Suprapubic skin (tissue), 4 donors: ENCODE measurements around the gene ELMO1. TPM values are rescaled to one million over a fixed set of nuclear protein-coding genes. Genes with fewer than 3 reads are reported as not detected.

Experiments used
- DNase-seq, 2 donors: peaks; one replicate each; pipeline ENCODE4 v3.0.0-alpha.2; 2019; ENCODE audit warnings: low spot score in 2 of 2
- H3K27ac ChIP-seq: fragments of 200-600 bp; sonication (generic); one replicate; pipeline ENCODE4 v1.5.1; 2019
- H3K27me3 ChIP-seq: fragments of 200-600 bp; sonication (generic); one replicate; pipeline ENCODE4 v1.5.1; 2019
- H3K36me3 ChIP-seq: fragments of 200-600 bp; sonication (generic); one replicate; pipeline ENCODE4 v1.5.1; 2019
- H3K4me1 ChIP-seq: fragments of 200-600 bp; sonication (generic); one replicate; pipeline ENCODE4 v1.5.1; 2019
- H3K4me3 ChIP-seq: fragments of 200-600 bp; sonication (generic); one replicate; pipeline ENCODE4 v1.5.1; 2019; ENCODE audit warnings: mild to moderate bottlenecking
- H3K9me3 ChIP-seq: fragments of 200-600 bp; sonication (generic); one replicate; pipeline ENCODE4 v1.5.1; 2019
- EP300 ChIP-seq: sonication (generic); formaldehyde crosslinking; IDR thresholded peaks from one replicate; pipeline ENCODE4 v1.6.1; 2017; ENCODE audit warnings: antibody characterized with exemption
- POLR2A ChIP-seq, 2 donors: fragments of 450-650 bp; IDR thresholded peaks; one replicate each; pipeline ENCODE4 v1.6.1; 2017; ENCODE audit warnings: antibody characterized with exemption in 2 of 2, mild to moderate bottlenecking in 2 of 2, moderate library complexity in 2 of 2
- POLR2AphosphoS5 ChIP-seq, 3 donors: sonication (generic); formaldehyde crosslinking; IDR thresholded peaks; one replicate each; pipeline ENCODE4 v1.6.1; 2017; ENCODE audit warnings: antibody characterized with exemption in 3 of 3
- WGBS: methylation state at CpG from one replicate; pipeline ENCODE4 v1.1.5; 2018; 5-methylcytosine and 5-hydroxymethylcytosine counted together
- total RNA-seq, 4 donors: library from RNA; depleted of rRNA; stranded (reverse); fragments of >200 nt; gene quantifications; one replicate each; pipeline ENCODE4 v1.1.0, GENCODE V29; 2016
- TF ChIP-seq, protein P1 (sequence below), 2 donors: fragments of 200-600 bp in 1 of 2; fragments of 450-650 bp in 1 of 2; sonication (generic) in 1 of 2; IDR thresholded peaks; one replicate each; pipeline ENCODE4 v1.5.1; 2016 to 2019; ENCODE audit warnings: antibody characterized with exemption in 2 of 2, mild to moderate bottlenecking in 1 of 2, moderate library complexity in 1 of 2

ELMO1 gene
- total RNA-seq, 4 donors from 2014 or later, result 9.8 to 49.6 (median 22.2) TPM

DNA sequence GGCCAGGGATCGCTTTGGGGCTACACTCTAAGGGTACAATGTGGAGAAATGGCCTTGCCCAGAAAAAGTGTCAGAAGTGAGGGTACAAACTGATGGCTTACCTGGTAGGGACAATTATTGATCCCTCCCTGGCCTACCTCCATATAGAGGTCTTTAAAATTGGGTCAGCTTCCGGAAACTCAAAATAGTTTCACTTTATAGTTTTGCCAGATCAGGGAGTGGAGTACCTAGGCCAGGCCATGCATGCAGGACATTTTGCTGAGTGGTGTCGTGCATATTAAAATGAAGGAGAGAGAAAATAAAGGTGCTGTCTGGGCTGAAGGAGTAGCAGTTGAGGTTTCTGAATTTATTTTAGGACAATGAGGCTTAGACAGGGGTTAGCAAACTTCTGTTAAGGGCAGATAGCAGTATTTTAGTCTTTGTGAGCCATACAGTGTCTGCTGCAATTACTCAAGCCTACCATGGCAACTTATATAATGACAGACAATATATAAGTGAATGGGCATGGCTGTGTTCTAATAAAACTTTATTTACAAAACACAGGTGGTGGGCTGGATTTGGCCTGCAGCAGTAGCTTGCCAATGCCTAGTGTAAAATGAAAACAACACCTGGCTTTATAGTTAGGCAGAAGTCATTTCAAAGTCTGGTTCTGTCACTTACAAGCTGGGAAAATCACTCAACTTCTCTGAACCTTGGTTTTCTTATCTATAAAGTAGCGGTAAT lies 547.5 kb downstream of the ELMO1 start:
- no peak for DNase-seq
- no peak for TF ChIP-seq POLR2A (IDR thresholded peaks at IDR 0.05)
- no peak for TF ChIP-seq EP300
- TF ChIP-seq, protein P1, sequence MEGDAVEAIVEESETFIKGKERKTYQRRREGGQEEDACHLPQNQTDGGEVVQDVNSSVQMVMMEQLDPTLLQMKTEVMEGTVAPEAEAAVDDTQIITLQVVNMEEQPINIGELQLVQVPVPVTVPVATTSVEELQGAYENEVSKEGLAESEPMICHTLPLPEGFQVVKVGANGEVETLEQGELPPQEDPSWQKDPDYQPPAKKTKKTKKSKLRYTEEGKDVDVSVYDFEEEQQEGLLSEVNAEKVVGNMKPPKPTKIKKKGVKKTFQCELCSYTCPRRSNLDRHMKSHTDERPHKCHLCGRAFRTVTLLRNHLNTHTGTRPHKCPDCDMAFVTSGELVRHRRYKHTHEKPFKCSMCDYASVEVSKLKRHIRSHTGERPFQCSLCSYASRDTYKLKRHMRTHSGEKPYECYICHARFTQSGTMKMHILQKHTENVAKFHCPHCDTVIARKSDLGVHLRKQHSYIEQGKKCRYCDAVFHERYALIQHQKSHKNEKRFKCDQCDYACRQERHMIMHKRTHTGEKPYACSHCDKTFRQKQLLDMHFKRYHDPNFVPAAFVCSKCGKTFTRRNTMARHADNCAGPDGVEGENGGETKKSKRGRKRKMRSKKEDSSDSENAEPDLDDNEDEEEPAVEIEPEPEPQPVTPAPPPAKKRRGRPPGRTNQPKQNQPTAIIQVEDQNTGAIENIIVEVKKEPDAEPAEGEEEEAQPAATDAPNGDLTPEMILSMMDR (IDR thresholded peaks at IDR 0.05), result no peak
- TF ChIP-seq POLR2AphosphoS5 (IDR thresholded peaks at IDR 0.05), result no peak
- Histone ChIP-seq H3K27ac (no peak overlapping the region), H3K4me1 (no peaks in the 10 kb centered on the region), H3K27me3 (no peaks in the 10 kb centered on the region), H3K36me3 (no peaks in the 10 kb centered on the region), H3K9me3 (no peaks in the 10 kb centered on the region), H3K4me3 (no peak overlapping the region)
- 98% methylated on average over 4 of the region's 4 CpGs for WGBS

DNA sequence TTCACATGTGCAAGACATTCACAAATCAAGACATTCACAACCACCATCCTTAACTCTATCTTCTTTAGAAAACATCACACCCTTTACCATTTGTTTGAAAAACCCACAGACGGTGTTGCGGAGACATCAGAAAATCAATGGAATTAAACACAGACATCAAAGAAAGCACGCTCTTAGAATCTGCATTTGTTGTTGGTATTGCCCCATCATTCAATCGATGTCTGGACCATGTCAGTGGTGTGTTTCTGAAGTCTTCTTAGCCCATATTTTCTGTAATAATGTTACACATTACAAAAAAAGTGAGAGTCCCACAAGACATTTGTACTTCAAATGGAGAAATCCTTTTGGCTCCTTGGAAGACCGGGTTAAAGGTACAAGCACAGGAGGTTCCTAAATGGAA lies 550.5 kb downstream of the ELMO1 start:
- TF ChIP-seq, protein P1 (IDR thresholded peaks at IDR 0.05), result no peak
- TF ChIP-seq POLR2AphosphoS5 (IDR thresholded peaks at IDR 0.05), result no peak
- no peak for TF ChIP-seq POLR2A (IDR thresholded peaks at IDR 0.05)
- no peak for TF ChIP-seq EP300
- Histone ChIP-seq H3K27me3 (no peaks in the 10 kb centered on the region), H3K4me1 (no peaks in the 10 kb centered on the region), H3K36me3 (peaks cover 12% of the 10 kb centered on the region), H3K27ac (no peak overlapping the region), H3K4me3 (no peak overlapping the region), H3K9me3 (no peaks in the 10 kb centered on the region)
- no peak for DNase-seq
- 90% methylated on average over 5 of the region's 5 CpGs for whole genome bisulfite sequencing

DNA sequence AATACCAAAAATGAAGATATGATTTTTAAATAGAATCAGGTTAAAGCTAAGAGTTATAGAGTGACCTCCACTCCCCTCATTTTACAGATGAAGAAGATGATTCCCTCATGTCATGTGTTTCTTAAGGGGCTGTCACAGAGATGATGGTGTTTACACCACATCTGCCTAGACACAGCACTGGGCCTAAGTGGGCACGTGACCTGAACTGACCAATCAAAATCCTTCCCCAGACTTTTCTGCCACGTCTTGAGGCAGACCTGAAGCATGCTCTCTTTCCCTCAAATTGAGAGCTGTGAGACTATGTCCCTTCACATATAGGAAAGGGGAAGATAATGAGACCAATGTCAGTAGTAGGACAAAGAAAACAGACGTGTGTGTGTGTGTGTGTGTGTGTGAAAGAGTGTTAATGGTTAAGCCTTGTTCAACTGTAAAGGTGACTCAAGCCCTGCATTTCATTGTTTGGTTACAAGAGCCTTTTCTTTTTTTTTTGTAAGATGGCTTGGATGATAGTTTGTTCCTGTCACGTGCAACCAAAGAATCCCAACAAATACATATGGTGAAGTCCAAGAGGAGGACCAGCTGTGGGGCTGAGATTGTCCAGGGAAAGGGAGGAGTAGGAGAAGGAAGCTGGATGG lies 551.6 kb downstream of the ELMO1 start:
- H3K27me3 ChIP-seq, result no peaks in the 10 kb centered on the region
- peaks cover 12% of the 10 kb centered on the region for H3K36me3 ChIP-seq
- no peak for DNase-seq
- 69% methylated on average over 4 of the region's 4 CpGs for WGBS
- TF ChIP-seq, protein P1 (IDR thresholded peaks at IDR 0.05), result no peak
- TF ChIP-seq EP300 (no peak), POLR2A (IDR thresholded peaks at IDR 0.05) (no peak), POLR2AphosphoS5 (IDR thresholded peaks at IDR 0.05) (no peak)
- H3K4me3 ChIP-seq, result no peak overlapping the region
- H3K27ac ChIP-seq, result no peak overlapping the region
- no peaks in the 10 kb centered on the region for H3K4me1 ChIP-seq
- H3K9me3 ChIP-seq, result no peaks in the 10 kb centered on the region

DNA sequence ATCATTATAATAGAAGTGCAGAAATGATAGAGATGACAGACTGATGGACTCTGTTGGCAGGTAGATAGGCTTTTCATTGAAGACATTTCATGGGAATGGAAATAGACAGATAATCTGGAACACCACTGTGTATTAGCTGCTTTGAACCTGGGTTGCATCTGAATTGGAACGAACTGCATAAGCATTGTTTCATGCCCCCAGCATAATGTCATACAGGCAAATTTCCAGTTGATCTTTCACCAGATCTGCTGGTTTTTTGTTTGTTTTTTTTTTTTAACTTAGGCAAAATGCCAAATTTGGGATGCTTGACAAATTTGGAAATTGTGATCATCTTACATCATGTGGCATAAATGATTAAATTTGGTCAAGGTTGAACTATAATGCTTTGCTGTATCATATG lies 552.2 kb downstream of the ELMO1 start:
- H3K27me3 ChIP-seq, result no peaks in the 10 kb centered on the region
- H3K4me1 ChIP-seq, result no peaks in the 10 kb centered on the region
- no peak overlapping the region for H3K27ac ChIP-seq
- peaks cover 12% of the 10 kb centered on the region for H3K36me3 ChIP-seq
- H3K9me3 ChIP-seq, result no peaks in the 10 kb centered on the region
- TF ChIP-seq POLR2A (IDR thresholded peaks at IDR 0.05) (no peak), EP300 (no peak), POLR2AphosphoS5 (IDR thresholded peaks at IDR 0.05) (no peak)
- TF ChIP-seq, protein P1 (IDR thresholded peaks at IDR 0.05), result no peak
- H3K4me3 ChIP-seq, result no peak overlapping the region
- DNase-seq, result no peak
- WGBS, result 72% methylated on average over 1 of the region's 1 CpG

DNA sequence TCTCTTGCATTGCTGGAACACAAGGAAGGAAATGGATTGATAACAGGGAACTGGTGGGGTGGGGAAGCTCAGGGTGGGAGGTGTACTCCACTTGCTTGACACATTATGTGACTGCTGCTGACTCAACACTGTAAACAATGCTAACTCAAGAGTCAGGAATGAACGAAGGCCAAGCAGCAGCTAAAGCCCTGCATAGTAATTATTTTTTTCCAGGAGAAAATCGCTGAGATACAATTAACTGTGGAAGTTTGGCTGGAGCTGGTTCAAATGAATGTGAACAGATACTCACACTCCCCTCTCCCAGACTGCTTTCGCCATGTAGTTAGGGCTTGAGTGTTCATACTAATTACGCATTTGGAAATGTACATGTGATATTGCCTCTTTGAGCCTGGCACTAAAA lies 553.5 kb downstream of the ELMO1 start:
- no peak overlapping the region for H3K27ac ChIP-seq
- no peaks in the 10 kb centered on the region for H3K27me3 ChIP-seq
- WGBS, result 66% methylated on average over 4 of the region's 4 CpGs
- TF ChIP-seq POLR2AphosphoS5 (IDR thresholded peaks at IDR 0.05) (no peak), POLR2A (IDR thresholded peaks at IDR 0.05) (no peak), EP300 (no peak)
- TF ChIP-seq, protein P1 (IDR thresholded peaks at IDR 0.05), result no peak
- H3K4me3 ChIP-seq, result no peak overlapping the region
- no peaks in the 10 kb centered on the region for H3K4me1 ChIP-seq
- H3K9me3 ChIP-seq, result no peaks in the 10 kb centered on the region
- DNase-seq, result no peak
- peaks cover 12% of the 10 kb centered on the region for H3K36me3 ChIP-seq
